Neural progenitor cell (in vitro differentiated cells): Measurements from ENCODE around the gene RNF126.

ENCODE experiments used
- EZH2 ChIP-seq: fragments of 200-600 bp; sonication (generic); IDR thresholded peaks from 2 replicates; pipeline ENCODE4 v1.6.1; 2017; ENCODE audit warnings: antibody characterized with exemption, mild to moderate bottlenecking, moderate library complexity
- EZH2phosphoT487 ChIP-seq: fragments of 200-600 bp; sonication (generic); IDR thresholded peaks from 2 replicates; pipeline ENCODE4 v1.6.1; 2017; ENCODE audit warnings: antibody characterized with exemption
- TF ChIP-seq, protein P1 (sequence below): fragments of 200-600 bp; sonication (generic); IDR thresholded peaks from 2 replicates; pipeline ENCODE4 v1.5.1; 2017; ENCODE audit warnings: antibody characterized with exemption, mild to moderate bottlenecking

DNA sequence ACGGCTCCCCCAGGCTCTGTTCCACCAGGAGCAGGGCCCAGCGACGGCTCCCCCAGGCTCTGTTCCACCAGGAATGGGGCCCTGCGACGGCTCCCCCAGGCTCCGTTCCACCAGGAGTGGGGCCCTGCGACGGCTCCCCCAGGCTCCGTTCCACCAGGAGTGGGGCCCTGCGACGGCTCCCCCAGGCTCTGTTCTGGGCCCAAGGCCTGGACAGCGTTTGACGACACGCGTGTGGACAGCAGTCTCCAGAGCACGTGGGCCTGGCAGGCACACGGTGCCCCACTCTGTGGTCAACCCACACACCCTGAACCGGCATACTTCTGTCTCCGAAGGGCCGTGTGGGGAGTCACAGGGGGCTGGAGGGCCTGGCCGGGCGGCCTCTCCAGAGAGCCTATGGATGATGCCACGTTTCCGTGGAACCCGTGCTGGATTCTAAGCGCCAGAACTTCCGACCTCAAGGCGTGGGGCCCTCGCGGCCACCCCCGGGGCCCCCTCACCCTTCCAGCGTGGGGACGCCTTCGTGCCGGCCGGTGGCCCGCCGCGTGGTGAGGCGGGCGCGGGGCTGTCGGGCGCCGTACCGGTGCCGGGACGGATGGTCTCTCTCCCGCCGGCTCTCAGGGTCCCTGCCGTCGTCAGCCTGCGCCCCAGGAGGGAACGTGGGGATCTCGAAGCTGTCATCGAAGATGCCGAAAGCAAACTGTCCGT lies 11.7 kb downstream of the RNF126 start:
- TF ChIP-seq, protein P1, sequence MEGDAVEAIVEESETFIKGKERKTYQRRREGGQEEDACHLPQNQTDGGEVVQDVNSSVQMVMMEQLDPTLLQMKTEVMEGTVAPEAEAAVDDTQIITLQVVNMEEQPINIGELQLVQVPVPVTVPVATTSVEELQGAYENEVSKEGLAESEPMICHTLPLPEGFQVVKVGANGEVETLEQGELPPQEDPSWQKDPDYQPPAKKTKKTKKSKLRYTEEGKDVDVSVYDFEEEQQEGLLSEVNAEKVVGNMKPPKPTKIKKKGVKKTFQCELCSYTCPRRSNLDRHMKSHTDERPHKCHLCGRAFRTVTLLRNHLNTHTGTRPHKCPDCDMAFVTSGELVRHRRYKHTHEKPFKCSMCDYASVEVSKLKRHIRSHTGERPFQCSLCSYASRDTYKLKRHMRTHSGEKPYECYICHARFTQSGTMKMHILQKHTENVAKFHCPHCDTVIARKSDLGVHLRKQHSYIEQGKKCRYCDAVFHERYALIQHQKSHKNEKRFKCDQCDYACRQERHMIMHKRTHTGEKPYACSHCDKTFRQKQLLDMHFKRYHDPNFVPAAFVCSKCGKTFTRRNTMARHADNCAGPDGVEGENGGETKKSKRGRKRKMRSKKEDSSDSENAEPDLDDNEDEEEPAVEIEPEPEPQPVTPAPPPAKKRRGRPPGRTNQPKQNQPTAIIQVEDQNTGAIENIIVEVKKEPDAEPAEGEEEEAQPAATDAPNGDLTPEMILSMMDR, result no peak
- no peak for TF ChIP-seq EZH2phosphoT487
- no peak for TF ChIP-seq EZH2
